K562 (cell line): ENCODE results near the gene LONRF2. TPM values are rescaled to one million over a fixed set of nuclear protein-coding genes. Genes with fewer than 3 reads are reported as not detected.
A peak's percentile ranks its signal among the peaks of the same experiment; 100 is the strongest.

Source experiments
- ATF7 ChIP-seq: fragments of 450-650 bp; IDR thresholded peaks from 2 replicates; pipeline ENCODE4 v1.7.1; 2014; ENCODE audit warnings: mild to moderate bottlenecking, moderate library complexity
- CC2D1A ChIP-seq: fragments of 450-650 bp; IDR thresholded peaks from 2 replicates; pipeline ENCODE4 v1.6.1; 2017; ENCODE audit warnings: mild to moderate bottlenecking
- LCOR ChIP-seq: sonication (generic); formaldehyde crosslinking; IDR thresholded peaks from 2 replicates; pipeline ENCODE4 v1.8.0; 2022; ENCODE audit warnings: mild to moderate bottlenecking, missing genetic modification reagents
- MCM5 ChIP-seq: fragments of 450-650 bp; IDR thresholded peaks from 2 replicates; pipeline ENCODE4 v1.6.1; 2016; ENCODE audit warnings: low read depth
- PKNOX1 ChIP-seq: fragments of 450-650 bp; IDR thresholded peaks from 2 replicates; pipeline ENCODE4 v1.6.1; 2016
- PRDM10 ChIP-seq: fragments of 450-650 bp; IDR thresholded peaks from 2 replicates; pipeline ENCODE4 v1.6.1; 2018; ENCODE audit not compliant: partially characterized antibody
- RAD21 ChIP-seq, 2 experiments: fragments of 250-450 bp in 1 of 2; fragments of 450-650 bp in 1 of 2; sonication (Bioruptor Pico) in 1 of 2; formaldehyde crosslinking in 1 of 2; IDR thresholded peaks in 1 of 2; conservative IDR thresholded peaks in 1 of 2; 2 replicates each; pipeline versions ENCODE4 v1.4.0 to v1.8.0; 2020 to 2022; ENCODE audit warnings: mild to moderate bottlenecking in 2 of 2, moderate library complexity in 1 of 2
- REST ChIP-seq, 2 experiments: fragments of 450-650 bp; formaldehyde crosslinking in 1 of 2; IDR thresholded peaks; 2 replicates each; pipeline versions ENCODE4 v1.4.0 to v1.6.1; 2014 to 2020; ENCODE audit warnings: mild to moderate bottlenecking in 2 of 2, borderline replicate concordance in 1 of 2, low read depth in 1 of 2
- SMC3 ChIP-seq: conservative IDR thresholded peaks from 2 replicates; pipeline ENCODE4 v1.6.1; 2011; ENCODE audit warnings: low read depth, low read length, improper control_type of control experiment; ENCODE audit not compliant: insufficient read depth
- VEZF1 ChIP-seq: fragments of 200-800 bp; sonication (Bioruptor generic); IDR thresholded peaks from 2 replicates; pipeline ENCODE4 v1.6.1; 2017; ENCODE audit warnings: missing genetic modification characterization, missing compliant biosample characterization
- polyA plus RNA-seq, 8 experiments: library from polyadenylated mRNA; depleted of rRNA in 4 of 8; stranded (reverse) in 5 of 8; unstranded in 3 of 8; fragments of >200 nt; fragmentation: Nextera tagmentation in 2 of 8; fragmentation: Illumina TruSeq in 1 of 8; extraction: Ambion mirVana in 2 of 8; extraction: Trizol in 1 of 8; gene quantifications; 2 replicates each; pipeline versions ENCODE4 v1.2.1 to v1.2.3, GENCODE V29; 2011 to 2014; ENCODE audit warnings: inconsistent platforms in 1 of 8, missing spikeins in 1 of 8
- total RNA-seq, 7 experiments: library from RNA; depleted of rRNA in 6 of 7; stranded (reverse); fragments of >200 nt in 6 of 7; fragmentation: Illumina TruSeq in 2 of 7; extraction: Trizol in 2 of 7; gene quantifications; 2 replicates each; pipeline versions ENCODE4 v1.2.1 to v1.2.3, GENCODE V29; 2011 to 2021; ENCODE audit warnings: low replicate concordance in 1 of 7

Gene LONRF2
- total and polyA plus RNA-seq, 9 of the 15 experiments (the other 6 are each of a cell fraction or from before 2014, with no cell fraction given): 0.35 to 5.0 (median 2.7) TPM

GRCh38 chr2:100262555-100263320 is 59.6 kb downstream of the LONRF2 start (continued):
- TF ChIP-seq RAD21 (CRISPR knock-in tag; conservative IDR thresholded peaks at IDR 0.05 in 1 of 2, IDR thresholded peaks at IDR 0.05 in 1 of 2) (peak; percentile 97 to 99), CC2D1A (peak; percentile 90), PKNOX1 (0 out of 2 replicates have a peak, but pooled peaks have one; percentile 7), MCM5 (no peak), PRDM10 (peak; percentile 81), REST (IDR thresholded peaks at IDR 0.05; ENCODE audit: borderline replicate concordance) (peak; percentile 94), REST (CRISPR knock-in tag; IDR thresholded peaks at IDR 0.05; ENCODE audit: low read depth) (no peak), SMC3 (peak; percentile 97), ATF7 (0 out of 2 replicates have a peak, but pooled peaks have one; percentile 32), VEZF1 (CRISPR knock-in tag) (peak; percentile 56; the same call in 1 of the 2 replicates), LCOR (0 out of 2 replicates have a peak, but pooled peaks have one; percentile 29)
